ENCODE data around the gene DNAJB9.
"Not testable (repeated sequence)": the region's sequence is repeated elsewhere in the genome, so short reads cannot be mapped to it uniquely, and the experiment has no call there.

Gene DNAJB9

GRCh38 chr7:108569381-108570145 is at the start of gene DNAJB9, which contains the start of gene THAP5:
DNAJB9 (plus strand) TSS chr7:108569874; CDS start chr7:108571727, 1,853 bp downstream.
THAP5 (minus strand) TSS chr7:108569706; CDS start chr7:108569569, 137 bp downstream.
- peak; percentile 98 for DNase-seq (ENCODE audit: low read depth in 2 of 2)

- DNase-seq (ENCODE audit: low read depth in 2 of 2), result no peak
Observed at GRCh38 chr7:108522780-108523179, 46.9 kb upstream of the DNAJB9 start.

DNA sequence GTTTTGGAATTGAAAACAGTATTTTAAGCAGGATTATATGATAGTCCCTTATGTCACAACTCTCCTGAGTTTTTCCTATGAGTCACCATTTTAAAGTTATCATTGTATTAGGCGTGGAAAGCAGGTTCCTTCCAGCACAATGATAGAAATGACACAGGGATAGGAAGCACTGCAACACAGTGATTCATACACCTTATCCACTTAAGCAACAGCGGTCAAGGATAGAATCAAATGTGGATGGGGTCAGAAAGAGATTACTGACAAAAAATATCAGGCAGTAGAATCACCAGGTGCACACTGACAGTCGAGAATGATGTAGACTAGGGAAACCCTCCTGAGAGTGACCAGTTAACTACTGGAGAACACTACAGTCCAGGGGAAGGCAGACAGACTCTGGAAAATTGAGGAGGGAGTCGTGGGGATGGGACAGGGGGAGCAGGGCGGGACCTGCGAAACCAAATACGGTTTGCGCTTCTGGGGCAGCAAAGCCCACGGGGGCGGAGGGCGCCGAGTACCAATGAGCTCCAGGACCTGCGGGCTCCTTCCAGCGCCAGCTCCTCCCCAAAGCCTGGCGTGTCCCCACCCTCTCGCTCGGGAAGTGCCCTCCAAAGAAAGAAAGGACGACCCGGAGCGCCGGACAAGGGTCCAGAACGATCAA is 44.2 kb upstream of the DNAJB9 start:
- peak; percentile 5 to 51 for DNase-seq (ENCODE audit: low read depth in 2 of 2)

DNA sequence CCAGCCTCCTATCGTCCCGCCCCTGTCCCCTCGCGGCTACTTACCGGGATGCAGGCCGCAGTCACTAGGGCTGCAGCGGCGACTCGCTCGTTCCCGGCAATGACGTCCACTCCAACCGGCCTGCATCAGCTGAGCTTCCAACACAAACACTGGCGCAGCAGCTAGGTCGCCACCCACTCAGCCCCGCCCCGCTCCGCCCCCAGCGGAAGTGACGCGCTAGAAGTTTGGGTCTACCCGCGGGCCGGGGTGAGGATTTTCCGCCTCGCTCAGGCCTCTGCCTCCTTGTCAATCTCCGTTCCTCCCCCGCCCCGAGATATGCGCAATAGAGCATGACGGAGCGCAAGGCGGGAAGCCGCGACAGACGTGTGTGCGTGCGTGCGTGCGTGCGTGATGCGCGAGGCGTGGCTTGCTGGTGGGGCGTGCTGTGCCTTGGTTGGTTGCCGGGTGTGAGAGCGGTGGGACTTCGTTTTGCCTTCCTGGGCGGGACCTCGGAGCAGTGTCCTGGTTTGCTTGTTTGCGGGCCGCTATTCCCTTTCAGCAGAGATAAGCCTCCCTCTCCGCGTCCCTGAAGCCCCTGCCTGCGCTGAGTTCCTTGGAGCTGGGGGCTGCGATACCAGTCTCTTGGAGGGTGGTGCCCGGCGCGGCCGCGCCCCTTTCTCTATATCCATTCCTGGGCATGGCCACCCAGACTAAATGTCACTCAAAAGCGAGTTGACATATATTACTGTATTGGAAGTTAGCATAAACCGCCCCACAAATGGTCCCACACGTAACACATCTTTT is 43.5 kb upstream of the DNAJB9 start, which contains the start of gene PNPLA8:
Gene PNPLA8, minus strand, starts transcription at position 151 of the 783 bp plus-strand sequence. CDS start 10,644 bp downstream, outside the sequence.
- DNase-seq (ENCODE audit: low read depth in 2 of 2), result peak; percentile 99

- DNase-seq (ENCODE audit: low read depth in 2 of 2), result no peak
Observed at GRCh38 chr7:108526768-108527017, 43.0 kb upstream of the DNAJB9 start.

GRCh38 chr7:108528183-108528712 is 41.4 kb upstream of the DNAJB9 start:
- DNase-seq (ENCODE audit: low read depth in 2 of 2), result no peak

DNA sequence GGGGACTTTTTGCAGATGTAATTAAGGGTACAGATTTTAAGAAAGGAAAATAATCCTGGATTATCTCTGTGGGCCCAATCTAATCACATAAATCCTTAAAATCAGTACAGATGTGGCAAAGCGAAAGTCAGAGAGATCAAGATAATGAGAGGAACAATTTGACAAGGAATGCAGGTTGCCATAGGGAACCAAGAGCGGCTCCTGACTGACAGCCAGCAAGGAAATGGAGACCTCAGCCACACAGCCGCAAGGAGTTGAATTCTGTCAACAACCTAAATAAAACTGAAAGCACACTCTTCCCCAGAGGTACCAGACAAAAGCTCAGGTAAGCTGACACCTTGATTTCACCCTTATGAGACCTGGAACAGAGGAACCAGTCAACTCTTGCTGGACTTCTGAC is 40.3 kb upstream of the DNAJB9 start:
- no peak for DNase-seq (ENCODE audit: low read depth in 2 of 2)

GRCh38 chr7:108533712-108534111 is 36.0 kb upstream of the DNAJB9 start:
- no peak for DNase-seq (ENCODE audit: low read depth in 2 of 2)

- no peak for DNase-seq (ENCODE audit: low read depth in 2 of 2)
Observed at GRCh38 chr7:108535257-108535656, 34.4 kb upstream of the DNAJB9 start.

DNA sequence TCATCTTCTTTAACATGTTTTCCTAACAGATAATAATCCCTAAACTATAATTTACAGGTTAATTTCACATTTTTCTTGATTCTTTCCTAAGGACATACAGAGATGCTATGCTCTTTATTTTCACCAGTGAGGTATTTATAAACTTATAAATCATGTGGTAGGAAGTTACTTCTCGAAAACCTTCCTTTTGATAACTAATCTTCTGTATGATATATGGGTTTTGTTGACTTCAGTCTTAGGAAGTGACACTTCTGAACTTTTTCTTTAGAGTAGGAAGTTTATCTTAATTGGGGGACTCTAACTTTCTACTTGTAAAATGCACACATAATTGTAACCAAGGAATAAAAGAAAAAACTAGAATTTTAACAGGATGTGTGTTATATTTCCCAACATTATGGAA is 33.9 kb upstream of the DNAJB9 start:
- DNase-seq (ENCODE audit: low read depth in 2 of 2), result no peak

DNA sequence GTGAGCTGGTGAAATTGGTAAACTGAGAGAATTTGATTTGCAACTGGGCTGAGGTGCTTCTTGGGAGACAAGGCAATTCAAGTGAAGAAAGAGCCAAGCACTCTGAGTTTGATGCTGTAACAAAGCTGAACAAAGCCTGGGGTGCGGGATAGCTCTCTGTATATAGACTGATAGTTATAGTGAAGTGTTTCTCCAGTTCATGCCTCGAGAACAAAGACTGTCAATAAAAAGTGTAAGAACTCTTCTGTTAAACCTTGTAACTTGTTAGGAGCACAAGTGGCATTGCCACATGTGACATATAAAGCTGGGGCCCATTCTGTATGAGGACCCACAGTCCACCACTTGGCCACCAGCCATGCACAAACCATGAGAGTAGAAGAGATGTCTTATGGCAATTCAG is 32.4 kb upstream of the DNAJB9 start:
- no peak for DNase-seq (ENCODE audit: low read depth in 2 of 2)

GRCh38 chr7:108538236-108538635 is 31.4 kb upstream of the DNAJB9 start:
- not testable (repeated sequence) for DNase-seq (ENCODE audit: low read depth in 2 of 2)

- DNase-seq (ENCODE audit: low read depth in 2 of 2), result not testable (repeated sequence)
Observed at GRCh38 chr7:108538685-108539084, 31.0 kb upstream of the DNAJB9 start.

DNA sequence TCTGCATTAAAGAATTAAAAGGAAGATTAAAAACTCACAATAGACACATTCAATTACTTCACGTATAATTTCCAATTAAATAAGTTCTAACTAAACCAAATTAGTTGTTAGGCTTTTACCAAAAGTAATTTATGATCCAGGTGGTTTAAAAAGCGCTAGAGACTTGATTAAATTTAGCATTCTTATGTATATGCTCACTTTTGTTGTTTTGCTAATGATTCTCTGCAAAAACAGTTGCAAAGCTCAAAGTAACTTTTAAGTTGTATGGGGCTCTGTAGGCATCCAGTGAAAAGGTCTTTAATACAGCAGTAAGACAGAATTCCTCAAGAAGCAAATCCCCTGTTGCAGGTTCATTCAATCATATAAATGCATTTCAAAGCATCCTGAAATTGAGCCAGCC is 28.2 kb upstream of the DNAJB9 start:
- DNase-seq (ENCODE audit: low read depth in 2 of 2), result no peak

DNA sequence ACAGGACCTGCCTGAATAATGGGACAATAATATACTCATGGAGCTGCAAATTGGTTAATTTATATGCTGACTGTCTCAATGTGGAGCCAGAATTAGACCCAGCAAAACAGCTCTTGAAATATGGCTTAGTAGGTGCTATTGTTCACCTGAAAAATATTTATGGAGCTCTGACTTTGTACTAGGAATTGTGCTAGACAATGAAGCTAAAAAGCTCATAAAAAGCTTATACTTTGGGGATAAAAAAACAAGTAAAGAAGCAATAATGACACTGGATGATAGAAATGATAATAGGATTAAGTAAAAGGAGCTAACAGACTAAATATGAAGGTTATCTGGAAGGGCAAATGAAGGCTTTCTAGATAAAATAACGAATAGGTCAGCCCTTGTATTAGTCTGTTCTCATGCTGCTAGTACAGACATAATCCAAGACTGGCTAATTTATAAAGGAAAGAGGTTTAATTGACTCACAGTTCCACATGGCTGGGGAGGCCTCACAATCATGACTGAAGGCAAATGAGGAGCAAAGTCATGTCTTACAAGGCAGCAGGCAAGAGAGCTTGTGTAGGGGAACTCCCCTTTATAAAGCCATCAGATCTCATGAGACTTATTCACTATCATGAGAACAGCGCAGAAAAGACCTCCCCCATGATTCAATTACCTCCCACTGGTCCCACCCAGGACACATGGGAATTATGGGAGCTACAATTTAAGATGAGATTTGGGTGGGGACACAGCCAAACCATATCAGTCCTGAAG is 21.4 kb upstream of the DNAJB9 start:
- DNase-seq (ENCODE audit: low read depth in 2 of 2), result not testable (repeated sequence)

GRCh38 chr7:108556665-108557064 is 13.0 kb upstream of the DNAJB9 start:
- DNase-seq (ENCODE audit: low read depth in 2 of 2), result not testable (repeated sequence)

GRCh38 chr7:108557191-108557590 is 12.5 kb upstream of the DNAJB9 start:
- no peak for DNase-seq (ENCODE audit: low read depth in 2 of 2)

DNA sequence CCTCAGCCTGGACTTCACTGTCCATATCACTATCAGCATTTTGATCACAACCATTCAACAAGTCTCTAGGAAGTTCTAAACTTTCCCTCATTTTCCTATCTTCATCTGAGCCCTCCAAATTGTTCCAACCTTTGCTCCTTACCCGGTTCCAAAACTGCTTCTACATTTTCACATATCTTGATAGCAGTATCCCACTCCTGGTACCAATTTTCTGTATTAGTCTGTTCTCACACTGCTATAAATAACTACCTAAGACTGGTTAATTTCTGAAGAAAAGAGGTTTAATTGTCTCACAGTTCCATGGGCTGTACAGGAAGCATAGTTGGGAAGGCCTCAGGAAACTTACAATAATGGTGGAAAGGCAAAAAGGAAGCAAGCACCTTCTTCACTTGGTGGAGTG is 12.1 kb upstream of the DNAJB9 start:
- no peak for DNase-seq (ENCODE audit: low read depth in 2 of 2)

DNA sequence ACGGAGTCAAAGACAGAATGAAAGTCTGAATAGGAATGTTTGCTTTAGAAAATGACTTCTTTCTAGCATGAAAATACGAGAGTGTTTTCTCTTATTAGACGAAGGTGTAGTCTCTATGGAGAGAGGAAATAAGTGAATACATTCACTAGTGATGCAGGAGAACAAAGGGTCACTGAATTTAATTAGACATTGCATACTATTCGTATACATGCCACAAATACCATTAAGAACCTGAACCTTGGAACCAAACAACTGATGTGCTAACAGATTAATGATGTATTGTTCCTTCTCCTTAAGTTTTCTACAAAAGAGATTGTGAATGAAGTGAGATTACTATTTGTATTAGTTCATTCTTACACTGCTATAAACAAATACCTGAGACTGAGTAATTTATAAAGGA is 10.4 kb upstream of the DNAJB9 start:
- no peak for DNase-seq (ENCODE audit: low read depth in 2 of 2)

GRCh38 chr7:108561047-108561619 is 8.5 kb upstream of the DNAJB9 start:
- no peak for DNase-seq (ENCODE audit: low read depth in 2 of 2)

DNA sequence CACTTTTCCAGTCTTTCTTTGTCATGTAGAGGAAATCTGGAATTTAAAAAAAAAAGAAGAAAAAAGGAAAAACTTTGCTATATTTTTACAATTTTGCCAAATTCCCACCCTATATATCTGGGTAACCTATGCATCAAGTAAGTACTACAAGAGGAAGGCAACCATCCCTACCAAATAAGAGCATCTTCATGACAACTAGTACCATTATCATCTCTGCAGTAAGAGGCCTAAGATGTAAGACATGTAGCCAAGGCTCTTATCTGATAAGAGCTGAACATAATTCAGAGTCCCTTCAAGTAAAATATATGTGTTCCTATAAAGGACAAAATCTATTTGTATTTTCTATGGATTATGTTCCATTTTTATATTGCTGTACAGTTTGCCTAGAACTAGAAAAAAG is 3.7 kb upstream of the DNAJB9 start:
- no peak for DNase-seq (ENCODE audit: low read depth in 2 of 2)
